NCI-H1694 (cell line): Measurements from ENCODE around the gene CREB3L2.

ENCODE experiments used
- DNase-seq: peaks from one replicate; lab custom pipeline; 2025; lab: John Stamatoyannopoulos, UW

The CREB3L2 gene

GRCh38 chr7:137898839-137899721, 102.8 kb downstream of the CREB3L2 start:
- no peak for DNase-seq

DNA sequence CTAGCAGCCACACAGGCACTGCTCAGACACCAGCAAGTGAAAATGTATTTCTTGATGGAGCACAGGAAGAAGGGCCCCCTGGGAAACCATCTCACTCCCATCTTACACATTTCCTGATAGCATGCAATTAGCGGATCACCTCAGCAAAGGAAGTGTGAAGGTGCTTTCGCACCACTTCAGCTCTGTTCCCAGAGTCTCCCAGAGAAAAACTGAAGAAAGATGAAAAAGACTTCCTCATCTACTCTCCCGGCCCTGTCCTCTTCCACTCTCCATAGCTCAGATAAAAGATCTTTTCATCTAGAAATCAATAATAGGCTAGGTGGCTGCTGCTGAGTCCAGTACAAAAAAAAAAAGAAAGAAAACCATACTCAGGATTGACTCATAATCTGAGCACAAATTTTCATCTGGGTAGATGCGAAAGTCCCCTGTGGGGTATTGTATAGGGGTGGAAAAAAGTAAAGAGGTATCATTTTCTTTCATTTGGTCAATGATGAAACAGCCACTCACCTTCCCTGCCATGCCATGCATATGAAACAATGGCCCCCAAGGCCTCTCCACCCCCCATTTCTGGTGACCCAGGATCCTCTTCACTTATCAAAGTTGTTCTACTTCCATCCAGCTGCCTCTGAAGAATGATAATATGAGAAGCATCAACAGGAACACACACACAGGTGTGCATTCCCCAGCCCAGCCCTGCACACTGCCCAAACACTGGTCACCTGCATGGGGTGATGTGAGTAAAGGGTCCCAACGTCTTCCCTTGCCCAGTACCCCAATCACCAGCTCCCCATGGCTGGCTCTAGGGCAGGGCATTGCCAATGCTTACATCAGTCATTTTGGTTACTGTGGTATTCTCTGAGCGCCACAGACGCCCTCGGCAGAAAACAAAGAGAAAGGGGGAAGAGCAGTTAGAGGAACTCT, 106.3 kb downstream of the CREB3L2 start:
- DNase-seq = no peak

- no peak for DNase-seq
These were observed 108.6 kb downstream of the CREB3L2 start for GRCh38 chr7:137893143-137893742.

DNA sequence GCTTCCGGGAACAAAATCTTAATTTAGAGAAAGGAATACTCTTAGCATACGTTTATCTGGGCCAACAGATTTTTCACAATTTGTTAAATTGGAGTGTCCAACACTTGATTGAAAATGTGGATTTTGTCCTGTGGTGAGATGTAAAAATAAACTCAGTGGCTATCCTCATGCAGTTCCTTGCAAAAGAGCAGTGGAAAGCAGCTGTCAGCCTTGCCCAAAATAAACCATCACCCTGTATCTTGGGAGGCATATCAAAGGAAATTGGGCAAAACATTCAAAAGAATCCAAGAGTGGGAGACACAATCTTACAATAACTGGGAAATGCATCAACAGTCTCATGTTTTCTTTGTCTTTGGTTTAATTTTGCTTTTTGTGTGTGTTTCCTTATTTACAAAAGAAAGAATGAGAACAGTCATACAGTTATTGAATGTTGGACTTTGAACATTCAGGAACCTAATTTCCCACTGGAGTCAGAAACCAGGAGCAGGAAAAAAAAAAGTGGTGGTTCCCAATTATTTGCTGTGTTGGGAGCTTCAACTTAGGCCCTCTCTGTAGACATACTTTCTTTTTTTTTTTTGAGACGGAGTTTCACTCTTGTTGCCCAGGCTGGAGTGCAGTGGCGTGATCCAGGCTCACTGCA, 110.8 kb downstream of the CREB3L2 start:
- DNase-seq = no peak

- no peak for DNase-seq
These were observed 111.4 kb downstream of the CREB3L2 start for GRCh38 chr7:137890449-137890921.

GRCh38 chr7:137888241-137888640, 113.6 kb downstream of the CREB3L2 start:
- DNase-seq = no peak

GRCh38 chr7:137886746-137887145, 115.1 kb downstream of the CREB3L2 start:
- no peak for DNase-seq

- no peak for DNase-seq
These were observed 115.6 kb downstream of the CREB3L2 start for GRCh38 chr7:137886281-137886680.

- no peak for DNase-seq
These were observed 116.2 kb downstream of the CREB3L2 start for GRCh38 chr7:137885678-137886077.

DNA sequence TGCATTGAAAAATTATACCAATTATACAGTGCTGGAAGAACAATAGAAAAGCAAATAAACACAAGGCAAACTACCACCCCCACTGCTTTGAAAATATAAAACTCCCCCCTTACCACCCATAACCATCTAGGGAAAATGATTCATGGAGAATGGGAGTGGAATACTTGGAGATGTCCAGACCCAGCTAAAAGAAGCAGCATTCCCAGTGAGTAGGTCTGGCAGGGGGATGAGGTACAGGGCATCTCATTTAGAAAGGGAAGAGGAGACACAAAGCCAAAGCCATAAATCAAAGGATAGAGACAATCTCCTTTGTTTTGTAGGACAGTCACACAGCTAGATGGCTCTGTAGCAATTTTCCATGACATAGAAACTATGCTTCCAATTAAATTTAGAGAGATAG, 119.1 kb downstream of the CREB3L2 start:
- DNase-seq = no peak

DNA sequence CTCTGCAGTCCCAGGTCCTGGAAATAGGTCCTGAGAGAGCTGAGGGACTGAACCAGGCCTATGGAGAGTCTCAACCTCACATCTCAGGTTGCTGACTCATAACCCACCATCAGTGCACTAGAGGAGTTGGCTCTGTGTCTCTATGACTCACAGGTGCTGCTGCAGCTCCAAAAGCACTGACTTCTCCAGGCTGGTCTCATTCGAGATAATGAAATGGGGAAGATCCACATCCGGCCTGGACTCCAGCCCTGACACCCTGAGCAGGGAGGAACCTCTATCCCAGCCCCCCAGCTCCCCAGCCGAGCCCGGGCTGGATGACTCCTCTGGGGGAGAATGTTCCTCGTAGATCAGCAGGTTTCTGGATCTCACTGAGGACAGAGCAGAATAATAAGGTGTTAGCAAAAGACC, 119.6 kb downstream of the CREB3L2 start:
- DNase-seq = no peak

GRCh38 chr7:137881607-137882260, 120.2 kb downstream of the CREB3L2 start:
- no peak for DNase-seq

GRCh38 chr7:137880432-137880831, 121.5 kb downstream of the CREB3L2 start:
- DNase-seq = no peak

GRCh38 chr7:137879357-137880158, 122.3 kb downstream of the CREB3L2 start:
- DNase-seq = no peak

DNA sequence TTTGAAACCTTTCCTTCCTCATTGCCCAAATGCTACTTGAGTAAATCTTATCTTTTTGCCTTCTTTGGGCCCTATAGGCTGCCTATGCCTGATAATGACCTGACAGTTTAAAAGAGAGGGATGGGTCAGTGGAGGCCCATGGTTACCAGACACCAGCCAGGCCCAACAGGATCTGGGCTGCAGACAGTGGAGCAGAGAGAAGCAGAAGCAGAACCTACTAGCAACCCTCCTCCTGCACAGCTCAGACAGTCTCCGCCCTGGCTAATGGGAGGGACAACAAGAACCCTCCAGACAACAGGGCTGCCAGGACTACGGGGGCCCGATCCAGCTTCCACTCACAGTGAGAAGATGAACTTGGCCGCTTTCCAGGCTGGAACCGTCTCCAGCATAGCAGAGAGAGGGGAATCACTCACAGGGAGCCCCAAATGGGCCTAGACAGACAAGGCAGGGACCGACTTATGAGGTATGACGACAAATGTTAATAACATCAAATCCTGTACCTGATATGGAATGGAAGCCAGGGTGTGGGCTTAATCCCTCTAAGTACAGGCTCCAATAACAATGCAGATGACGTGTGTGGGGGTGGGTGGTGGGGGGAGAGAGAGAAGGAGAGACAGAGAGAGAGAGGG, 123.4 kb downstream of the CREB3L2 start:
- DNase-seq = no peak

GRCh38 chr7:137877027-137877675, 124.7 kb downstream of the CREB3L2 start:
- DNase-seq = no peak

DNA sequence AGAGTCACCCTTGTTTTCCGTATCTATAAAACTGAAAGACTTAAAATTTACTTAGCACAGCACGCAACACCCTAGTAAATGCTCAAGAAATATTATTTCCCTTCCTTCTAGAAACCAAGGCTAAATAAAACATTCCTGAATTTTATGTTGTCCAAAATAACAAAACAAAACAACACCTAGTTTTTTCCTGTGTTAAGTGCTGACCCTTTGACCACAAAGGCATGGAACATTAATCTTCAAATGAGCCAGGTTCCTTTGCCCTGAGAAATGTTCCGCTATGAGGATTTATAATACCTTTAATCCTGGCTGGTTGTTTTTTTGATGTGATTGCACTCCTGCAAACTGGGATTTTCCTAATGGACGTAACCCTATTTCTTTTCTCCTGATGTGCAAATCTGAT, 126.1 kb downstream of the CREB3L2 start:
- DNase-seq = no peak

- no peak for DNase-seq
These were observed 127.7 kb downstream of the CREB3L2 start for GRCh38 chr7:137873979-137874777.

- DNase-seq = no peak
These were observed 128.4 kb downstream of the CREB3L2 start for GRCh38 chr7:137873524-137873923.
